Ishikawa (cell line): ENCODE measurements around the gene KRTAP10-7.

Experiments used
- EP300 ChIP-seq: IDR thresholded peaks from 2 replicates; pipeline ENCODE4 v1.6.1; 2012; ENCODE audit warnings: borderline replicate concordance
- MAX ChIP-seq: IDR thresholded peaks from 2 replicates; pipeline ENCODE4 v1.6.1; 2012
- YY1 ChIP-seq: IDR thresholded peaks from 2 replicates; pipeline ENCODE4 v1.6.1; 2012; ENCODE audit warnings: low read depth

GRCh38 chr21:44615466-44615865, 15.1 kb downstream of the KRTAP10-7 start:
- TF ChIP-seq EP300 = no peak
- no peak for TF ChIP-seq MAX
- no peak for TF ChIP-seq YY1
